NCI-H2227 treated with DMSO at 0.1 percent for 48 hours (cell line): Measurements from ENCODE around the gene SLC22A15.
"Not testable (repeated sequence)": the region's sequence is repeated elsewhere in the genome, so short reads cannot be mapped to it uniquely, and the experiment has no call there.

Source experiments
- DNase-seq: peaks from one replicate; lab custom pipeline; 2025; lab: John Stamatoyannopoulos, UW

SLC22A15 gene

DNA sequence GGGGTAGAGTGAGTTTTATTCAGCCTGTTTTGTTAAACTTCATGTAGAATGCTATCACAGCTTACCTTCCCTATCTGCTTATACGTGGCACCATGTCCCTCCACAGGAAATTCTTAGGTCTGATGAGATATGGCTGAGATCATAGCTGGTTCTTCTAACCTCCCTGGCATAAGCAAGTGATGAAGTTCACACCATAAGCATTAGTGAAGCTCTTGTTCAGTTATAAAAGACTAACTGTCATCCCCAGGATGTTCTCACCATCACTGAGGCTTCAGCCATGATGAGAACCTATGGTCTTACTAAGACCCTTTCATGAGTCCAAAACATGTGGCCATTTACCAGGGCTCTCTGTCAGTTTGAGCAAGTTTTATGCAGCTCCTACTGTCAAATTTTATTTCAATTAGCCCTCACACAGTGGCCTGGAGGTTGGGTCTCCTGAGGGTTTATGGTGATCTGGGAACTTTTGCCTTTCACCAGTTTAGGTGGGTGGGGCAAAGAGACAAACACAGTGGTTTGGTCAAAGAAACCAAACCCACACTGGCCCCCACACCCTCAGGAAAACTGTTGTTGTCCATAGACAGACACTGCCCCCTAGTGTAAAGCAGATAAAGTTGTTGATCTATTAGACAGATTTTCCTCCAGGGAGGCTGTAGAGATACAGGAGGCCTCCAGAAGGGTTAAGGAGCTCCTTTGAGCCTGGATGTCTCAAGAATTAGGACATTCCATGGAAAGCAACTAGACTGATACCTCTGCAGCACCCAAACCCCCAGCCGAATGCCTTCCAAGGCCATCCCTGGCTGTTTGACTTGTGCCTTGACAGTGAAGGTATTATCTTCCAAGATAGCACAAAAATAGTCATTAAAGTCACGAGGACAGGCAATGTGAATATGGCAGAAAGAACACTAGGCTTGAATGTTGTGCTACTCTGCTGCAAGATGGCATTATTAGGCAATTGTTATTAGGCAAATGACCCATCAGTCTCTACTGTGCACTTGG lies 5.0 kb downstream of the SLC22A15 start:
- peak; percentile 70 for DNase-seq

- DNase-seq, result no peak
These were observed 6.1 kb downstream of the SLC22A15 start for GRCh38 chr1:115982400-115982799.

DNA sequence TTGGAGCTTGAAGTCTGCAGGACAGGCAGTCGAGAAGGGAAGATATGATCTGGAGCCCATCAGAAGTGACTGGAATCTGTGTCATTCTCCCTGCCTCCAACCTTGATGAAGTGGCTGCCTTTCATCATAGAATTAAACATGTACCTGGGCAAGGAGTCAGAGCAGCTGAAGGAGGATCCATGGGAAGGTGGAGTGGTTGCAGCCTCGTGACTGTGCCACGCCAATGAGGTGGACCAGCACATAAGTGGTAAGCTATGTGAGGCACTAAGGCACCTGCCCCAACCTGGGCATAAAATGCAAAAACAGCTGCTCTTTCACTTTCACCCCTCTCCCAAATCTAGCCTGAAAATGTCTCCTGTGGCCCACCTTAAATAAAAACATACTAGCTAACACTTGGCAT lies 7.3 kb downstream of the SLC22A15 start:
- DNase-seq, result no peak

- no peak for DNase-seq
These were observed 11.3 kb downstream of the SLC22A15 start for GRCh38 chr1:115987623-115988022.

GRCh38 chr1:115988953-115989352 lies 12.6 kb downstream of the SLC22A15 start:
- DNase-seq, result no peak

- DNase-seq, result no peak
These were observed 13.4 kb downstream of the SLC22A15 start for GRCh38 chr1:115989699-115990098.

DNA sequence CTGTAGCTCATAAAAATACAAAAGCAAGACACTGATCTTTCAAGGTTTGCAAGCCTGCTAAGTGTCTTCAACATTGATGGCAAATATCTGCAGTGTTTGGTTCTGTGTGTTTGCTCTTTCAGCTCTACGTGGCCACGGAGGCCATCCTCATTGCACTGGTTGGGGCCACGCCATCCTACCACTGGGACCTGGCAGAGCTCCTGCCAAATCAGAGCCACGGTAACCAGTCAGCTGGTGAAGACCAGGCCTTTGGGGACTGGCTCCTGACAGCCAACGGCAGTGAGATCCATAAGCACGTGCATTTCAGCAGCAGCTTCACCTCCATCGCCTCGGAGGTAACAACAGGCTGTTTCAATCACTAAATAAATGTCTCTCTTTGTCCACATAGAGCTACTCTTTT lies 15.6 kb downstream of the SLC22A15 start:
- DNase-seq, result no peak

DNA sequence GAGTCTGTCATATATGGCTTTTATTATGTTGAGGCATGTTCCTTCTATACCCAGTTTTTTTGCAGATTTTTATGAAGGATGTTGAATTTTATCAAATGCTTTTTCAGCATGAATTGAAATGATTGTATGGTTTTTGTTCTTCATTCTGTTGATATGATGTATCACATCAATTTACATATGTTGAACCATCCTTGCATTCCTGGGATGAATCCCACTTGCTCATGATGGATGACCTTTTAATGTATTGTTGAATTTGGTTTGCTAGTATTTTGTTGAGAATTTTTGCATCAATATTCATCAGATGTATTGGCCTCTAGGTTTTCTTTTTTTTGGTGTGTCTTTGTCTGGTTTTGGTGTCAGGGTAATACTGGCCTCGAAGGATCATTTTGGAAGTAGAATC lies 21.6 kb downstream of the SLC22A15 start:
- not testable (repeated sequence) for DNase-seq

DNA sequence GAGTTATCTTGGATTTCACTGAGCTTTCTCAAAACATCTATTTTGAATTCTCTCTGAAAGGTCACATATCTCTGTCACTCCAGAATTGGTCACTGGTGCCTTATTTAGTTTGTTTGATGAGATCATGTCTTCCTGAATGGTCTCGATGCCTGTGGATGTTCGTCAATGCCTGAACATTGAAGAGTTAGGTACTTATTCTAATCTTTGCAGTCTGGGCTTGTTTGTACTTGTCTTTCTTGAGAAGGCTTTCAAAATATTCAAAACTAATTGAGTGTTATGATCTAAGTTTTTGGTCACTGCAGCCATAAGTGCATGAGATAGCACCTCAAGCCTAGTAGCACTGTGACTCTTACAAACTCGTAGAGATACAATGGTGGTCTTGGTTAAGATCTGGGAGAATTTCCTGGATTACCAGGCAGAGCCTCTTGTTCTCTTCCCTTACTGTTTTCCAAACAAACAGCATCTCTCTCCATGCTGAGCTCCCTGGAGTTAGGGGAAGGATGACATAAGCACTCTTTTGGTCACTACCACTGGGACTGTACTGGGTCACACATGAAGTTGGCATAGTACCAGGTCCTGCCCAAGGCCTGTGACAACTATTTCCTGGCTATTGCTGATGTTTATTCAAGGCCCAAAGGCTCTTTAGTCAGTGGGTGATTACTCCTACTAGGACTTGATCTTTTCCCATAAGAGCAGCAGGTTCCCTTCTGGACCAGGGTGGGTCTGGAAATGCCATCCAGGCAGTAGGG lies 25.6 kb downstream of the SLC22A15 start:
- no peak for DNase-seq

DNA sequence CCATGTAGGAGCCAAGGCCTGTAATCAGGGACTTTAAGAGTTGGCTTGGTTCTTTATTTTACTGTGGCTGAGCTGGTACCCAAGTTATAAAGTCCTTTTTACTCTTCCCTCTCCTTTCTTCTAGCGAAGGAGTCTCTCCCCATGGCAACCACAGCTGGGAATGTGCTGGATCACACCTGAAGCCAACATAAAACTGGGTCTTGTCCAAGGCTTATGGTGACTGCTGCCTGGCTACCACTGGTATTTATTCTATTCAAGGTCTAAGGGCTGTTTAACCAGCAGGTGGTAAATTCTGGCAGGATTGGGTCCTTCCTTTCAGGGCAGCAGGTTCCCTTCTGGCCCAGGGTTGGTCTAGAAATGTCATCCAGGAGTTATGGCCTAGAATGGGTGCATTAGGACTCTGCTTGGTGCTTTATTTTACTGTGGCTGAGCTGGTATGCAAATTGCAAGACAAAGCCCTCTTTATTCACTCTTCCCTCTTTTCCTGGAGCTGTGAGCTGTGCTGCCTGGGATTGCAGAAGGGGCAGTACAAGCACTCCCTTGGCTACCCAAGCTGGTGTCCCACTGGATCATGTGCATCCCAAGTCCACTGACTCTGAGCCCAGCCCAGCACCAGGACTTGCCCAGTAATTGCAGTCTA lies 26.6 kb downstream of the SLC22A15 start:
- DNase-seq, result no peak

GRCh38 chr1:116003823-116004222 lies 27.5 kb downstream of the SLC22A15 start:
- no peak for DNase-seq

GRCh38 chr1:116006486-116006964 lies 30.2 kb downstream of the SLC22A15 start:
- DNase-seq, result no peak

DNA sequence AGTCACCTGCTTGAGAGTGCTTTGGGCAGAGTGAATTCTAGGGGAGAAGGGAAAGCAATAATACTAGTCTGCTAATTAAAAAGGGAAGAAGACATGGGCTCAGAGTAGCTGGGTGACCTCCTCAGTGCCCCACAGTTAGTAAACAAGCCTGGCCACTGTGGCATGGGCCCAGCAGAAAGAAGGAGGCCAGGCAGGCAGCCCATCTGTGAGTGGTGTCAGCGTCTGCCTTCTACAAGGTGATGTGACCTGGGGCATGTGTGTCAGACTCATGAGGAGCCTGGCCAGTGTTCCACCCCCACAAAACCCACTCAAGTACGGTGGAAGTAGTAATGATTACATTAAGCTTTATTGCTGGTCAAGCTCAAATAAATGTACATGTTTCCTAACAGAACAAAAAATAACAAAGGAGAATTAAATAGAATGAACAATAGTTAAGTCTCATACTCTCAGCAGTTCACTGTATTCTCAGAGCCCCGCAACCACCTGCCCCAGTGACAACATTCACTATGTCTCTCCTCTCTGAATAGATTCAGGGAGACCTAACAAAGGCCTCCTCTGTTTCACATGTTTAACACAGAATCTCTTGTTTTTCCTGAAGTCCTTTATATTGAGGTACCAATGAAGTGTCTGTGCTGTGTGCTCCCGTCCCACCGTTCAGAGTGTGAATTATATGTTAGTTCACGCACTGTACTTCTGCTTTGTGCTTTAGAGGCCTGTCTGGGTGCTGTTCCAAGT lies 32.5 kb downstream of the SLC22A15 start:
- DNase-seq, result no peak

- no peak for DNase-seq
These were observed 36.4 kb downstream of the SLC22A15 start for GRCh38 chr1:116012716-116013115.

GRCh38 chr1:116015679-116016078 lies 39.4 kb downstream of the SLC22A15 start:
- DNase-seq, result no peak

GRCh38 chr1:116018007-116018406 lies 41.7 kb downstream of the SLC22A15 start:
- DNase-seq, result no peak

DNA sequence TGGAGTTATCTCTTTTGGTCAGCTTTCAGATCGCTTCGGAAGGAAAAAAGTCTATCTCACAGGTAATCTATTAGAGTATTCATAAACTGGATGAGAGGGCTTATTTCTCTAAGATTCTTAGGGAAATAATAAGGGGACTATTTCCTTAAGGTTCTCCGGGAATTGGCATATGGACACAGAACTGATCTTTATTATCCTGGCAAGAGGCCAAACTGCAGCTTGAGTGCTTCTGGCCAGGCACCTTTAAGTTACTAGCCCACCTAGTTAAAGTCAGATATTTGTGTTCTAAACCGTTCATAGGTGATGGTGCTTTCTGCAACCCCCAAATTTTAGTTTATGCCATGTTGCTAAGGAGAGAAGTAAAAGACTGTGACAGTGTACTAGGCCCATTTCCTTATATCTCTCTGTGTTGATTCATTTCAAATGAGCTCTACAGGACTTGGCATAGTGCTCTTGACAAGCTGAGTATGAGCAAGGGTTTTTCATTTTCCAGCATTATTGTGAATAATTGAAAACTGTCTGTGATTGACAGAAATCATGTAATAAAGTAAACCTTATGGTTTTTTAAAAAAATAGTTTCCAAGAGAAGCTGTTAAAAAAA lies 43.4 kb downstream of the SLC22A15 start:
- DNase-seq, result peak; percentile 63

- peak; percentile 31 for DNase-seq
These were observed 44.5 kb downstream of the SLC22A15 start for GRCh38 chr1:116020668-116021272.

- DNase-seq, result no peak
These were observed 48.3 kb downstream of the SLC22A15 start for GRCh38 chr1:116024626-116025025.

DNA sequence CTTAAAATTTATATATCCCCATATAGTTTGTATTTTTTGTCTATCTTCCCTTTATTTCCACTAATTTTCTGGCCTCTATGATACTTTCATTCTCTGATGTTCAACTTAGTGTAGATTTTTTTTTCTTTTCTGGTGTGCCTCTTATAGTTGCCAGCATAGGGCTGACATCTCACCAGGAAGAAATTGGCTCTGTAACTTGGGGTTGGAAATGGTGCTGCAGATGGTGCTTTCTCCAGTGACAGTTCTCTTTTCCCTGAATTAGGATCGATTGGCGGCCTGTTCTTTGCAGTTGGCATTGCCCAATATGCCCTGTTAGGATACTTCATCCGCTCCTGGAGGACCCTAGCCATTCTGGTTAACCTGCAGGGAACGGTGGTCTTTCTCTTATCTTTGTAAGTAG lies 50.3 kb downstream of the SLC22A15 start:
- no peak for DNase-seq

GRCh38 chr1:116031302-116031835 lies 55.1 kb downstream of the SLC22A15 start:
- DNase-seq, result no peak
